Caco-2 (cell line): ENCODE data around the gene NPIPB8. TPM values are rescaled to one million over a fixed set of nuclear protein-coding genes. Genes with fewer than 3 reads are reported as not detected.
"Not testable (repeated sequence)": the region's sequence is repeated elsewhere in the genome, so short reads cannot be mapped to it uniquely, and the experiment has no call there.

ENCODE experiments used
- BruUV-seq: library from RNA; stranded (reverse); fragments of 400-500 nt; replicated peaks from 2 replicates; lab custom pipeline; 2021; lab: Mats Ljungman, UMichigan
- CTCF ChIA-PET: fragments of 300-600 bp; sonication (Branson Sonifier 250); formaldehyde crosslinking; loops from one replicate; lab custom pipeline; 2022; ENCODE audit warnings: antibody characterized with exemption; lab: Charles Lee
- POLR2A ChIA-PET: fragments of 300-600 bp; sonication (Branson Sonifier 250); formaldehyde crosslinking; loops from one replicate; lab custom pipeline; 2022; ENCODE audit warnings: antibody characterized with exemption; lab: Charles Lee
- DNase-seq, 2 experiments: peaks; one replicate each; pipeline versions ENCODE4 v3.0.0 to v3.0.0-alpha.2; 2020 to 2022
- H3K27me3 ChIP-seq: replicated peaks from 2 replicates; pipeline ENCODE4 v1.6.0; 2011; ENCODE audit warnings: low read length; ENCODE audit not compliant: control insufficient read depth, insufficient read depth
- H3K36me3 ChIP-seq: 2 replicates; pipeline ENCODE4 v1.5.1; 2011; ENCODE audit warnings: low read length; ENCODE audit not compliant: control insufficient read depth, insufficient read depth
- H3K4me1 ChIP-seq: fragments of 250-450 bp; sonication (Bioruptor Pico); 2 replicates; pipeline ENCODE4 v1.5.1; 2020; ENCODE audit warnings: mild to moderate bottlenecking
- H3K4me3 ChIP-seq: 2 replicates; pipeline ENCODE4 v1.5.1; 2011; ENCODE audit warnings: low read depth, mild to moderate bottlenecking, control low read depth, low read length
- H3K9me3 ChIP-seq: fragments of 250-450 bp; sonication (Bioruptor Pico); 2 replicates; pipeline ENCODE4 v1.5.1; 2020; ENCODE audit warnings: mild to moderate bottlenecking, moderate library complexity
- H3K27ac Mint-ChIP-seq: one replicate; pipeline ENCODE4 v1.8.0; 2022; ENCODE audit warnings: mixed read lengths; ENCODE audit not compliant: unreplicated experiment
- H3K27me3 Mint-ChIP-seq: one replicate; pipeline ENCODE4 v1.8.0; 2022; ENCODE audit warnings: mixed read lengths; ENCODE audit not compliant: insufficient read depth, unreplicated experiment
- H3K36me3 Mint-ChIP-seq: one replicate; pipeline ENCODE4 v1.8.0; 2022; ENCODE audit warnings: mild to moderate bottlenecking, mixed read lengths; ENCODE audit not compliant: insufficient read depth, unreplicated experiment
- H3K4me1 Mint-ChIP-seq: one replicate; pipeline ENCODE4 v1.8.0; 2022; ENCODE audit warnings: low read depth, mixed read lengths; ENCODE audit not compliant: unreplicated experiment
- H3K4me3 Mint-ChIP-seq: one replicate; pipeline ENCODE4 v1.8.0; 2022; ENCODE audit warnings: mild to moderate bottlenecking, moderate library complexity, mixed read lengths; ENCODE audit not compliant: unreplicated experiment
- H3K9me3 Mint-ChIP-seq: one replicate; pipeline ENCODE4 v1.8.0; 2022; ENCODE audit warnings: mixed read lengths; ENCODE audit not compliant: unreplicated experiment
- intact Hi-C: fragments of 100-400 bp; cut with micrococcal nuclease; formaldehyde crosslinking; loops from one replicate; pipeline ENCODE4 v1.10.0; 2022; ENCODE audit not compliant: unreplicated experiment
- total RNA-seq: library from RNA; stranded (reverse); gene quantifications from 2 replicates; pipeline ENCODE4 v1.2.3, GENCODE V29; 2022
- TF ChIP-seq, protein P1 (sequence below), 2 experiments: fragments of 200-600 bp in 1 of 2; IDR thresholded peaks; 1 replicate in 1 of 2; 2 replicates in 1 of 2; pipeline versions ENCODE4 v1.5.1 to v1.8.0; 2011 to 2022; ENCODE audit warnings: antibody characterized with exemption in 1 of 2, control low read depth in 1 of 2, inconsistent platforms in 1 of 2, low read depth in 1 of 2, low read length in 1 of 2, mild to moderate bottlenecking in 1 of 2, moderate library complexity in 1 of 2; ENCODE audit not compliant: insufficient read depth in 1 of 2, severe bottlenecking in 1 of 2, unreplicated experiment in 1 of 2

The NPIPB8 gene
- total RNA-seq, 1 experiment from 2014 or later, result 0.48 TPM

DNA sequence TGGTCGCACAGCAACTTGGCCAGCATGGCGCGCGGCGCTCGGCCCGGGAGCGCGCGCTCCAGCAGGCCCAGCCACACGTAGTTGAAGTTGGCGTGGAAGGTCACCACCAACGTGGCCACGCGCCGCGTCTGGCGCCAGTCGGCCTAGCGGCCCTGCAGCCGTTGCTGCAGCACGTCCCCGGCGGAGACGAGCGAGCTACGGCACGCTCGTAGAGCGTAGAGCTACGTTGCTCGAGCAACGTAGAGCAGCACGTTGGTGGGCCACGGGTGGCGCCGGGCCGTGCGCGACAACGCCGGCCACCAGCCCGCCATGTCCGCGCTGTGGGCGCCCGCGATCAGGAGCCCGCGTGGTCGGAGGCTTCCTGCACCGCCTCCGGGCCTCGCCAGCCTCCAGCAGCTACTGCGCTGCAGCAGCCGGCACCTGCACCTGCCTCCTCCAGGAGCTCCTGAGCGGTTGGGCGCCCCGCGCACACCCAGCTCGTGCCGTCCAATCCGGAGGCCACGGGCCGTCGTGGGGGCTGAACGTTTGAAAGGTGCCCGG lies 14.6 kb upstream of the NPIPB8 start:
- TF ChIP-seq, protein P1, sequence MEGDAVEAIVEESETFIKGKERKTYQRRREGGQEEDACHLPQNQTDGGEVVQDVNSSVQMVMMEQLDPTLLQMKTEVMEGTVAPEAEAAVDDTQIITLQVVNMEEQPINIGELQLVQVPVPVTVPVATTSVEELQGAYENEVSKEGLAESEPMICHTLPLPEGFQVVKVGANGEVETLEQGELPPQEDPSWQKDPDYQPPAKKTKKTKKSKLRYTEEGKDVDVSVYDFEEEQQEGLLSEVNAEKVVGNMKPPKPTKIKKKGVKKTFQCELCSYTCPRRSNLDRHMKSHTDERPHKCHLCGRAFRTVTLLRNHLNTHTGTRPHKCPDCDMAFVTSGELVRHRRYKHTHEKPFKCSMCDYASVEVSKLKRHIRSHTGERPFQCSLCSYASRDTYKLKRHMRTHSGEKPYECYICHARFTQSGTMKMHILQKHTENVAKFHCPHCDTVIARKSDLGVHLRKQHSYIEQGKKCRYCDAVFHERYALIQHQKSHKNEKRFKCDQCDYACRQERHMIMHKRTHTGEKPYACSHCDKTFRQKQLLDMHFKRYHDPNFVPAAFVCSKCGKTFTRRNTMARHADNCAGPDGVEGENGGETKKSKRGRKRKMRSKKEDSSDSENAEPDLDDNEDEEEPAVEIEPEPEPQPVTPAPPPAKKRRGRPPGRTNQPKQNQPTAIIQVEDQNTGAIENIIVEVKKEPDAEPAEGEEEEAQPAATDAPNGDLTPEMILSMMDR (IDR thresholded peaks at IDR 0.05; ENCODE audit: insufficient read depth in 1 of 2, low read depth in 1 of 2, low read length in 1 of 2, severe bottlenecking in 1 of 2, unreplicated experiment in 1 of 2), result no peak
- POLR2A ChIA-PET, result interaction anchor here (0.5 to 0.8 kb wide), 2 partner anchors 144 to 302 kb away, joined by 3 to 7 read pairs; no protein-coding TSS in a partner anchor
- Histone ChIP-seq H3K4me1 (peaks cover 7% of the 10 kb centered on the region; the same call in 1 of the 2 replicates), H3K36me3 (no peaks in the 10 kb centered on the region), H3K9me3 (no peaks in the 10 kb centered on the region), H3K4me3 (peak overlapping the region; percentile 96), H3K27me3 (no peaks in the 10 kb centered on the region)
- H3K36me3 Mint-ChIP-seq, result peaks cover 12% of the 10 kb centered on the region
- DNase-seq, result peak; percentile 78 to 83
- H3K27me3 Mint-ChIP-seq, result no peaks in the 10 kb centered on the region
- H3K4me1 Mint-ChIP-seq, result peaks cover 12% of the 10 kb centered on the region
- H3K27ac Mint-ChIP-seq, result peak overlapping the region; percentile 84
- no TSS peak for BruUV-seq
- CTCF ChIA-PET, result no interaction called here
- no peaks in the 10 kb centered on the region for H3K9me3 Mint-ChIP-seq
- peak overlapping the region; percentile 81 for H3K4me3 Mint-ChIP-seq
- intact Hi-C loops, result no loop called here

DNA sequence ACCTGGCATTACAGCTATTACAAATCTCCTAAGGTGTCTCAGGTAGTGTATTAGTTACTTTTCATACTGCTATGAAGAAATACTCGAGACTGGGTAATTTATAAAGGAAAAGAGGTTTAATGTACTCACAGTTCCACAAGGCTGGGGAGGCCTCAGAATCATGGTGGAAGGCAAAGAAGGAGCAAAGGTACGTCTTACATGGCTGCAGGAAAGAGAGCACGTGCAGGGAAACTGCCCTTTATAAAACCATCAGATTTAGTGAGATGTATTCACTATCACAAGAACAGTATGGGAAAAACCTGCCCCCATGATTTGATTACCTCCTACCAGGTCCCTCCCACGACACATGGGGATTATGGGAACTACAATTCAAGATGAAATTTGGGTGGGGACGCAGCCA lies 7.0 kb upstream of the NPIPB8 start:
- POLR2A ChIA-PET, DNase-seq, H3K4me1 Mint-ChIP-seq, H3K27me3 ChIP-seq, H3K9me3 Mint-ChIP-seq, H3K4me3 Mint-ChIP-seq, H3K4me3 ChIP-seq, H3K27ac Mint-ChIP-seq, intact Hi-C loops, H3K36me3 ChIP-seq, CTCF ChIA-PET, BruUV-seq, H3K4me1 ChIP-seq, H3K9me3 ChIP-seq, H3K36me3 Mint-ChIP-seq, H3K27me3 Mint-ChIP-seq: not testable (repeated sequence)

DNA sequence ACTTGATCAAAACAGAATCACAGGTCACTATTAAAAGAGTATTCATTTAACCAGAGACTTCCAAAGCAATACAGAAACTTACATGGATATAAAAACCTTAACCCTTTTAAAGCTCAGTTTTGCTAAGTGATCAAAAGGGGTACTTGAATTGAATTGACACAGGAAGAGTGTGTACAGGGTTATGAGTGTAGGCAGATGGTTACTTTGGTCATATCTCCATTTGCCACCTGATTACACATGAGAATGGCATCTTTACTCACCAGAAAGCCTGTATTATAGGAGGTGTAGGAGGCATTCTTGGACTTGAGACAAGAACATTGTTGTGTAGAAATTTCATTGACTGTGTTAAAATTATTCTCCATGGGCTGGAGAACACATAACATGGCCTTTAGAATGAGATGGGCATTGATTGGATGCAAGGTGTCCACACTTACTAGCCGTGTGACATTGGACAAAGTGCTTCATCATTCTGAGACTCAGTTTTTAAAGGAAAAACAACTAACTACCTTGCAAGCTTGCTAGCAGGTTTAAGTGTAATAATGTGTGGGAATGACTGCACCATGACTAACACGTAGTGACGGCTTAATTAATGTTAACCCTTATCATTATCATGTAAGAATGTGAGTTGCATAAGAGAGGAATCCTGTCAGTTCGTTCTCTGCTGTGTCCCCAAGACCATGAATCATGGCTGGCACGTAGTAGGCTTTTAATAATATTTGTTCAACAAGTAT lies 1.6 kb upstream of the NPIPB8 start:
- POLR2A ChIA-PET, H3K4me1 ChIP-seq, H3K4me3 ChIP-seq, CTCF ChIA-PET, H3K9me3 Mint-ChIP-seq, H3K27me3 Mint-ChIP-seq, DNase-seq, H3K36me3 Mint-ChIP-seq, H3K36me3 ChIP-seq, BruUV-seq, H3K4me1 Mint-ChIP-seq, intact Hi-C loops, H3K27me3 ChIP-seq, H3K9me3 ChIP-seq, H3K27ac Mint-ChIP-seq, H3K4me3 Mint-ChIP-seq: not testable (repeated sequence)

DNA sequence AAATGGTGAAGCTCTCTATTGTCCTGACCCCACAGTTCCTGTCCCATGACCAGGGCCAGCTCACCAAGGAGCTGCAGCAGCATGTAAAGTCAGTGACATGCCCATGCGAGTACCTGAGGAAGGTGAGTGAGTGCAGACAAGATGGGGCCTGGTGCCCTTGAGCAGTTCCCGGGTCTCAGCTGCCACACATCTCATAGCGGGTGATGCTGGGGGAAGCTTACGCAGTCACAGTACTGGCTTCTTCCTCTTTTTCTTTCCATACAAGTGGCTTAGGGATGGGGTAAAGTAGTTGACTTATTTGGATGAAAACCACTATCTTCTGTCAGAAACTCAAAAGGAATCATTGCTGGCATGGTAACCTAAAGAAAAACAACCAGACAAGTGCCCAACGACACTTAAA lies 494 bp downstream of the NPIPB8 start:
- H3K4me1 ChIP-seq, POLR2A ChIA-PET, H3K27me3 ChIP-seq, CTCF ChIA-PET, H3K4me3 ChIP-seq, intact Hi-C loops, H3K27ac Mint-ChIP-seq, H3K36me3 ChIP-seq, BruUV-seq, DNase-seq, H3K4me1 Mint-ChIP-seq, H3K27me3 Mint-ChIP-seq, H3K9me3 ChIP-seq, H3K9me3 Mint-ChIP-seq, H3K4me3 Mint-ChIP-seq, H3K36me3 Mint-ChIP-seq: not testable (repeated sequence)

DNA sequence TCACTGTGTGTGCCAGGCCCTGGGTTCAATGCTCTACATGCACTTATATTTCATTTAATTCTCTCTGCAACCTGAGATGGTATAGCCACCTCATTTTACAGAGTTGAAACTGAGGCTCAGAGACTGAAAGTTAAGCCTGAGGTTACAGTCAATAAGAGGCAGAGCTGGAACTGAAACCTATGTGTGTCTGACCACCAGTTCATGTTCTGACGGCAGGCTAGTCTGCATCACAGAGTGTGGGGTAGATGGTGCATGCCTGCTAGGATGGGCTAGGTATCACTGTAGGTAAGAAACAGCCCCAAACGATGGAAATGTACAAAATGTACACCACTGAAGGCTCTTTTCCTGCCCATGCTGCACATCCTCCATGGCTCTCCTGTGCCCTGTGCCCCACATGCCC lies 2.1 kb downstream of the NPIPB8 start:
- H3K36me3 Mint-ChIP-seq, H3K4me3 ChIP-seq, H3K9me3 Mint-ChIP-seq, POLR2A ChIA-PET, H3K27ac Mint-ChIP-seq, H3K36me3 ChIP-seq, BruUV-seq, H3K27me3 Mint-ChIP-seq, H3K27me3 ChIP-seq, DNase-seq, CTCF ChIA-PET, H3K4me1 ChIP-seq, H3K4me3 Mint-ChIP-seq, H3K9me3 ChIP-seq, H3K4me1 Mint-ChIP-seq, intact Hi-C loops: not testable (repeated sequence)

DNA sequence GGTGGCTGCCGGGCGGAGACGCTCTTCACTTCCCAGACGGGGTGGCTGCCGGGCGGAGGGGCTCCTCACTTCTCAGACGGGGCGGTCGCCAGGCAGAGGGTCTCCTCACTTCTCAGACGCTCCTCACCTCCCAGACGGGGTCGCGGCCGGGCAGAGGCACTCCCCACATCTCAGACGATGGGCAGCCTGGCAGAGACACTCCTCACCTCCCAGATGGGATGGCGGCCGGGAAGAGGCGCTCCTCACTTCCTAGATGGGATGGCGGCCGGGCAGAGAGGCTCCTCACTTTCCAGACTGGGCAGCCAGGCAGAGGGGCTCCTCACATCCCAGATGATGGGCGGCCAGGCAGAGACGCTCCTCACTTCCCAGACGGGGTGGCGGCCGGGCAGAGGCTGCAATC lies 28.4 kb downstream of the NPIPB8 start:
- H3K4me3 ChIP-seq, H3K36me3 Mint-ChIP-seq, CTCF ChIA-PET, intact Hi-C loops, H3K27me3 ChIP-seq, H3K36me3 ChIP-seq, H3K27me3 Mint-ChIP-seq, H3K4me1 Mint-ChIP-seq, H3K9me3 Mint-ChIP-seq, H3K9me3 ChIP-seq, H3K4me3 Mint-ChIP-seq, BruUV-seq, H3K4me1 ChIP-seq, POLR2A ChIA-PET, H3K27ac Mint-ChIP-seq, DNase-seq: not testable (repeated sequence)
